GM23338 (cell line): ENCODE data around the gene PPL. TPM values are rescaled to one million over a fixed set of nuclear protein-coding genes. Genes with fewer than 3 reads are reported as not detected.
A peak's percentile ranks its signal among the peaks of the same experiment; 100 is the strongest.

Source experiments
- ATAC-seq: fragments of 200-7000 bp; cut with Tn5 transposase; 3 replicates; pipeline ENCODE4 v1.9.1; 2020
- DNase-seq: peaks from one replicate; pipeline ENCODE4 v3.0.0-alpha.2; 2015; ENCODE audit warnings: low spot score
- H2AFZ ChIP-seq: fragments of 200-600 bp; sonication (generic); 2 replicates; pipeline ENCODE4 v1.8.0; 2016; ENCODE audit warnings: antibody characterized with exemption, mild to moderate bottlenecking, moderate library complexity
- H3F3A ChIP-seq: fragments of 200-600 bp; sonication (generic); replicated peaks from 2 replicates; pipeline ENCODE4 v1.8.0; 2017; ENCODE audit warnings: antibody characterized with exemption, mixed run types, low read depth
- H3K27ac ChIP-seq: fragments of 200-600 bp; sonication (generic); 2 replicates; pipeline ENCODE4 v1.6.1; 2016; ENCODE audit warnings: low read depth
- H3K27me3 ChIP-seq: fragments of 200-600 bp; sonication (generic); 2 replicates; pipeline ENCODE4 v1.8.0; 2016; ENCODE audit warnings: mild to moderate bottlenecking, mixed run types, moderate library complexity; ENCODE audit not compliant: insufficient read depth
- H3K36me3 ChIP-seq: fragments of 200-600 bp; sonication (generic); 2 replicates; pipeline ENCODE4 v1.8.0; 2016; ENCODE audit warnings: mild to moderate bottlenecking; ENCODE audit not compliant: insufficient read depth
- H3K4me1 ChIP-seq: fragments of 200-600 bp; sonication (generic); 2 replicates; pipeline ENCODE4 v1.8.0; 2016; ENCODE audit warnings: mild to moderate bottlenecking, moderate library complexity; ENCODE audit not compliant: insufficient read depth
- H3K4me2 ChIP-seq: fragments of 200-600 bp; sonication (generic); 2 replicates; pipeline ENCODE4 v1.7.1; 2017; ENCODE audit warnings: mixed run types
- H3K4me3 ChIP-seq: fragments of 200-600 bp; sonication (generic); 2 replicates; pipeline ENCODE4 v1.6.1; 2016; ENCODE audit warnings: mixed run types
- H3K79me2 ChIP-seq: fragments of 200-600 bp; sonication (generic); replicated peaks from 2 replicates; pipeline ENCODE4 v1.8.0; 2017; ENCODE audit warnings: mild to moderate bottlenecking; ENCODE audit not compliant: insufficient read depth
- H3K9me2 ChIP-seq: fragments of 200-600 bp; sonication (generic); 2 replicates; pipeline ENCODE4 v1.8.0; 2017; ENCODE audit not compliant: insufficient read depth
- H4K20me1 ChIP-seq: fragments of 200-600 bp; sonication (generic); replicated peaks from 2 replicates; pipeline ENCODE4 v1.8.0; 2017; ENCODE audit warnings: mild to moderate bottlenecking; ENCODE audit not compliant: insufficient read depth
- H3K27ac Mint-ChIP-seq: 2 replicates; pipeline ENCODE4 v1.8.0; 2020; ENCODE audit warnings: inconsistent platforms, mild to moderate bottlenecking, moderate library complexity, mixed read lengths
- H3K27me3 Mint-ChIP-seq: 3 replicates; pipeline ENCODE4 v1.8.0; 2022; ENCODE audit warnings: low read depth, mild to moderate bottlenecking, moderate library complexity, mixed read lengths, inconsistent platforms; ENCODE audit not compliant: insufficient read depth, poor library complexity
- H3K36me3 Mint-ChIP-seq: 3 replicates; pipeline ENCODE4 v1.8.0; 2021; ENCODE audit warnings: low read depth, mild to moderate bottlenecking, inconsistent platforms, moderate library complexity, mixed read lengths
- H3K4me1 Mint-ChIP-seq: 3 replicates; pipeline ENCODE4 v1.8.0; 2020; ENCODE audit warnings: mild to moderate bottlenecking, inconsistent platforms, mixed read lengths
- H3K4me3 Mint-ChIP-seq: 3 replicates; pipeline ENCODE4 v1.8.0; 2021; ENCODE audit warnings: moderate library complexity, mild to moderate bottlenecking, inconsistent platforms, mixed read lengths
- H3K9me3 Mint-ChIP-seq: 3 replicates; pipeline ENCODE4 v1.8.0; 2020; ENCODE audit warnings: moderate library complexity, mild to moderate bottlenecking, inconsistent platforms, mixed read lengths
- JUNB ChIP-seq: IDR thresholded peaks from one replicate; pipeline ENCODE4 v1.6.1; 2016; ENCODE audit warnings: antibody characterized with exemption; ENCODE audit not compliant: unreplicated experiment
- NANOG ChIP-seq: IDR thresholded peaks from 2 replicates; pipeline ENCODE4 v1.6.1; 2016; ENCODE audit warnings: antibody characterized with exemption, borderline replicate concordance
- STAT1 ChIP-seq: IDR thresholded peaks from one replicate; pipeline ENCODE4 v1.6.1; 2016; ENCODE audit warnings: antibody characterized with exemption; ENCODE audit not compliant: unreplicated experiment
- ZNF114 ChIP-seq: fragments of 250-450 bp; sonication (Bioruptor Pico); IDR thresholded peaks from 2 replicates; pipeline ENCODE4 v1.5.0; 2020; ENCODE audit warnings: mild to moderate bottlenecking, moderate library complexity
- ZNF331 ChIP-seq: fragments of 250-450 bp; sonication (Bioruptor Pico); IDR thresholded peaks from 2 replicates; pipeline ENCODE4 v1.5.0; 2020; ENCODE audit warnings: low read depth, mild to moderate bottlenecking, moderate library complexity
- polyA plus RNA-seq: library from polyadenylated mRNA; unstranded; fragments of >200 nt; fragmentation: Nextera tagmentation; extraction: Ambion mirVana; gene quantifications from 2 replicates; pipeline ENCODE4 v1.2.1, GENCODE V29; 2016
- total RNA-seq: library from RNA; depleted of rRNA; stranded (reverse); fragments of >200 nt; shearing (Covaris generic); gene quantifications from 2 replicates; pipeline ENCODE4 v1.2.3, GENCODE V29; 2014
- TF ChIP-seq, protein P1 (sequence below), 2 experiments: fragments of 200-600 bp in 1 of 2; sonication (generic) in 1 of 2; conservative IDR thresholded peaks; 2 replicates each; pipeline versions ENCODE4 v1.5.1 to v1.6.1; 2016 to 2017; ENCODE audit warnings: antibody characterized with exemption in 2 of 2, low read depth in 2 of 2, mild to moderate bottlenecking in 2 of 2, moderate library complexity in 1 of 2
- TF ChIP-seq, protein P2 (sequence below): IDR thresholded peaks from 2 replicates; pipeline ENCODE4 v1.6.1; 2016; ENCODE audit warnings: antibody characterized with exemption
- TF ChIP-seq, protein P3 (sequence below): IDR thresholded peaks from one replicate; pipeline ENCODE4 v1.6.1; 2018; ENCODE audit warnings: antibody characterized with exemption; ENCODE audit not compliant: unreplicated experiment

The PPL gene
- total and polyA plus RNA-seq, 2 experiments from 2014 or later, result 10.6 to 31.7 TPM

DNA sequence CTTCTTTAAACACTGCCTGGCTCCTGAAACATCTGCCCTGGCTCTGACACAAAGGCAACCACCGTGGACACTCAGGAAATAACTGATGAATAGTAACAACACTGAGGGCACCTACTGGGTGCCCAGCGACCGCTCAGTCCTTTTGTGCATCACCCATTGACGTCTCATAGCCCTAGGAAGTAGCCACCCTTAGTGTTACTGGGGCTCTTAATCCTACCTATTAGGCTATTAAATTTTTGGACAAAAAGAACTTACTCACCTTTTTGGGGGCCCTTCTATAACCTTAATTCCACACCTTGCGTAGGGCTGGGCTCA, 11.7 kb downstream of the PPL start (continued):
- TF ChIP-seq, protein P1, sequence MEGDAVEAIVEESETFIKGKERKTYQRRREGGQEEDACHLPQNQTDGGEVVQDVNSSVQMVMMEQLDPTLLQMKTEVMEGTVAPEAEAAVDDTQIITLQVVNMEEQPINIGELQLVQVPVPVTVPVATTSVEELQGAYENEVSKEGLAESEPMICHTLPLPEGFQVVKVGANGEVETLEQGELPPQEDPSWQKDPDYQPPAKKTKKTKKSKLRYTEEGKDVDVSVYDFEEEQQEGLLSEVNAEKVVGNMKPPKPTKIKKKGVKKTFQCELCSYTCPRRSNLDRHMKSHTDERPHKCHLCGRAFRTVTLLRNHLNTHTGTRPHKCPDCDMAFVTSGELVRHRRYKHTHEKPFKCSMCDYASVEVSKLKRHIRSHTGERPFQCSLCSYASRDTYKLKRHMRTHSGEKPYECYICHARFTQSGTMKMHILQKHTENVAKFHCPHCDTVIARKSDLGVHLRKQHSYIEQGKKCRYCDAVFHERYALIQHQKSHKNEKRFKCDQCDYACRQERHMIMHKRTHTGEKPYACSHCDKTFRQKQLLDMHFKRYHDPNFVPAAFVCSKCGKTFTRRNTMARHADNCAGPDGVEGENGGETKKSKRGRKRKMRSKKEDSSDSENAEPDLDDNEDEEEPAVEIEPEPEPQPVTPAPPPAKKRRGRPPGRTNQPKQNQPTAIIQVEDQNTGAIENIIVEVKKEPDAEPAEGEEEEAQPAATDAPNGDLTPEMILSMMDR (conservative IDR thresholded peaks at IDR 0.05; ENCODE audit: low read depth in 2 of 2), result no peak
- no peak for TF ChIP-seq JUNB
- TF ChIP-seq ZNF331 (CRISPR knock-in tag), result no peak
- TF ChIP-seq, protein P2, sequence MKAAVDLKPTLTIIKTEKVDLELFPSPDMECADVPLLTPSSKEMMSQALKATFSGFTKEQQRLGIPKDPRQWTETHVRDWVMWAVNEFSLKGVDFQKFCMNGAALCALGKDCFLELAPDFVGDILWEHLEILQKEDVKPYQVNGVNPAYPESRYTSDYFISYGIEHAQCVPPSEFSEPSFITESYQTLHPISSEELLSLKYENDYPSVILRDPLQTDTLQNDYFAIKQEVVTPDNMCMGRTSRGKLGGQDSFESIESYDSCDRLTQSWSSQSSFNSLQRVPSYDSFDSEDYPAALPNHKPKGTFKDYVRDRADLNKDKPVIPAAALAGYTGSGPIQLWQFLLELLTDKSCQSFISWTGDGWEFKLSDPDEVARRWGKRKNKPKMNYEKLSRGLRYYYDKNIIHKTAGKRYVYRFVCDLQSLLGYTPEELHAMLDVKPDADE, result no peak
- no peak for TF ChIP-seq STAT1
- TF ChIP-seq, protein P3, sequence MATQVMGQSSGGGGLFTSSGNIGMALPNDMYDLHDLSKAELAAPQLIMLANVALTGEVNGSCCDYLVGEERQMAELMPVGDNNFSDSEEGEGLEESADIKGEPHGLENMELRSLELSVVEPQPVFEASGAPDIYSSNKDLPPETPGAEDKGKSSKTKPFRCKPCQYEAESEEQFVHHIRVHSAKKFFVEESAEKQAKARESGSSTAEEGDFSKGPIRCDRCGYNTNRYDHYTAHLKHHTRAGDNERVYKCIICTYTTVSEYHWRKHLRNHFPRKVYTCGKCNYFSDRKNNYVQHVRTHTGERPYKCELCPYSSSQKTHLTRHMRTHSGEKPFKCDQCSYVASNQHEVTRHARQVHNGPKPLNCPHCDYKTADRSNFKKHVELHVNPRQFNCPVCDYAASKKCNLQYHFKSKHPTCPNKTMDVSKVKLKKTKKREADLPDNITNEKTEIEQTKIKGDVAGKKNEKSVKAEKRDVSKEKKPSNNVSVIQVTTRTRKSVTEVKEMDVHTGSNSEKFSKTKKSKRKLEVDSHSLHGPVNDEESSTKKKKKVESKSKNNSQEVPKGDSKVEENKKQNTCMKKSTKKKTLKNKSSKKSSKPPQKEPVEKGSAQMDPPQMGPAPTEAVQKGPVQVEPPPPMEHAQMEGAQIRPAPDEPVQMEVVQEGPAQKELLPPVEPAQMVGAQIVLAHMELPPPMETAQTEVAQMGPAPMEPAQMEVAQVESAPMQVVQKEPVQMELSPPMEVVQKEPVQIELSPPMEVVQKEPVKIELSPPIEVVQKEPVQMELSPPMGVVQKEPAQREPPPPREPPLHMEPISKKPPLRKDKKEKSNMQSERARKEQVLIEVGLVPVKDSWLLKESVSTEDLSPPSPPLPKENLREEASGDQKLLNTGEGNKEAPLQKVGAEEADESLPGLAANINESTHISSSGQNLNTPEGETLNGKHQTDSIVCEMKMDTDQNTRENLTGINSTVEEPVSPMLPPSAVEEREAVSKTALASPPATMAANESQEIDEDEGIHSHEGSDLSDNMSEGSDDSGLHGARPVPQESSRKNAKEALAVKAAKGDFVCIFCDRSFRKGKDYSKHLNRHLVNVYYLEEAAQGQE, result no peak
- TF ChIP-seq ZNF114 (CRISPR knock-in tag), result no peak

DNA sequence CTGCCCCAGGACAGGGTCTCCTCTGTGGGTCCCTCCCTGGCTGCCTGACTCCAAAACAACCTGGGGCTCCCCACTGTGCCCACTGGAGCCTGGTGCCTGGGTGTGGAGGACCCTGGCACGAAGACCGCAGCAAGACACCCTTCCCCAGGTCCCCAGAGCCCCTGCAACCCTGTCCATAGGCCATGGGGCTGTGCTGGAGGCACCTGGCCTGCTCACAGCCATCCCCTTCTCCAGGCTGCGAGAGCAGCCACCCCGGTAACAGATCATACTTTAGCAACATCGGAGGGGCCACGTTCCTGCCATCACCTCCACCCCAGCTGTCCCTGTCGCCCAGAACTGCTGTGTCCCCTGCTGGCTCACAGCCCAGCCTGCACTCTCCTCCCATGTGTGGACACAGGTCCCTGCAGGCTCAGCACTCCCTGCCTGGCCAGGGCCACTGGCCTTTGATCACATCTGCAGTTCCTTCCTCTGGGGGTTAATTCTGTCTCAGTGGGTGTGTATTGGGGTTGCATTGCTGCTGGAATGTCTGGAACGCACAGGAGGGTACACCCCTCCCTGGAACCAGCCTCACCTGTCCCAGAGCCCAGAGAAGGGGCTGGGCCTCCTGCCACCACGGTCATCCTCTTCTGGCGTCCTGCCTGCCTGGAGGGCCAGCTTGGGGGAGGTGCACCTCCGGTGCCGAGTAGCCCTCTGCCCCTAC, 12.2 kb downstream of the PPL start:
- Histone ChIP-seq H3K36me3 (no peaks in the 10 kb centered on the region), H3K4me1 (no peaks in the 10 kb centered on the region), H3K27me3 (no peaks in the 10 kb centered on the region), H2AFZ (no peak overlapping the region), H4K20me1 (0 out of 2 replicates have a peak, but pooled peaks cover 6% of the 10 kb centered on the region), H3K4me3 (no peak overlapping the region), H3K27ac (peak overlapping the region; percentile 78), H3F3A (no peaks in the 10 kb centered on the region), H3K4me2 (0 out of 2 replicates have a peak overlapping the region, but pooled peaks have one; percentile 32), H3K79me2 (peaks cover 16% of the 10 kb centered on the region), H3K9me2 (no peaks in the 10 kb centered on the region)
- DNase-seq (peak; percentile 65), ATAC-seq (peak; percentile 58)
- peak overlapping the region; percentile 80; the same call in 1 of the 2 replicates for H3K27ac Mint-ChIP-seq
- peaks cover 4% of the 10 kb centered on the region for H3K27me3 Mint-ChIP-seq
- H3K4me3 Mint-ChIP-seq, result no peak overlapping the region
- peaks cover 21% of the 10 kb centered on the region for H3K4me1 Mint-ChIP-seq
- H3K9me3 Mint-ChIP-seq, result peaks cover 13% of the 10 kb centered on the region
- peaks cover 21% of the 10 kb centered on the region for H3K36me3 Mint-ChIP-seq
- no peak for TF ChIP-seq JUNB
- TF ChIP-seq, protein P2, result no peak
- no peak for TF ChIP-seq NANOG
- TF ChIP-seq, protein P1 (conservative IDR thresholded peaks at IDR 0.05; ENCODE audit: low read depth in 2 of 2), result no peak
- TF ChIP-seq, protein P3, result no peak
